Gastroesophageal sphincter (tissue), 3 donors: ENCODE results near the gene ZNG1C.
"Not testable (repeated sequence)": the region's sequence is repeated elsewhere in the genome, so short reads cannot be mapped to it uniquely, and the experiment has no call there.

Experiments used
- POLR2A ChIP-seq, 2 donors: fragments of 450-650 bp; IDR thresholded peaks; one replicate each; pipeline ENCODE4 v1.6.1; 2017; ENCODE audit warnings: antibody characterized with exemption in 2 of 2, mild to moderate bottlenecking in 2 of 2, moderate library complexity in 1 of 2
- POLR2AphosphoS5 ChIP-seq: sonication (generic); formaldehyde crosslinking; IDR thresholded peaks from one replicate; pipeline ENCODE4 v1.6.1; 2017; ENCODE audit warnings: antibody characterized with exemption
- TF ChIP-seq, protein P1 (sequence below), 4 experiments: fragments of 200-600 bp in 2 of 4; fragments of 450-650 bp in 2 of 4; sonication (generic) in 1 of 4; IDR thresholded peaks; one replicate each; pipeline ENCODE4 v1.5.1; 2017 to 2019; ENCODE audit warnings: antibody characterized with exemption in 4 of 4, mild to moderate bottlenecking in 2 of 4, moderate library complexity in 2 of 4

DNA sequence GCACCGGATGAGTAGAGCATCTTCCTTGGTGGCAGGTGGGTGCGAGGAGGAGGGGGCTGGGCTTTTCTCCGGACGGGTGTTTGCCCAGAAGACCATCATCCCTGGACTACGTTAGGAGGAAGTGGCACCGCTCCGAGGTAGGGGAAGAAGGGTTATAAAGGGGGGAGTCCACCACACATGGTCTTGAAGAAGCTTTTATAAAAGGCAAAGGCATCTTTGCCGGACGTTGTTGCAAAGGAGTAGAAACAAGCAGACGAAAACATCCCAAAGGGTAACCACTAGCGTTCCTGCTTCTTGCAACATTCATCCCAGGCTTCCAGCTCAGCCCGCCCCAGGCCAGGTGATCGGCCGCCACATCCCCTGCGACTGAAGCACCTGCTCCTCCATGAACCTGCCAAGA is 60.8 kb downstream of the ZNG1C start, which contains the start of gene FOXD4L3:
- TF ChIP-seq POLR2AphosphoS5; POLR2A (IDR thresholded peaks at IDR 0.05): not testable (repeated sequence)
- TF ChIP-seq, protein P1, sequence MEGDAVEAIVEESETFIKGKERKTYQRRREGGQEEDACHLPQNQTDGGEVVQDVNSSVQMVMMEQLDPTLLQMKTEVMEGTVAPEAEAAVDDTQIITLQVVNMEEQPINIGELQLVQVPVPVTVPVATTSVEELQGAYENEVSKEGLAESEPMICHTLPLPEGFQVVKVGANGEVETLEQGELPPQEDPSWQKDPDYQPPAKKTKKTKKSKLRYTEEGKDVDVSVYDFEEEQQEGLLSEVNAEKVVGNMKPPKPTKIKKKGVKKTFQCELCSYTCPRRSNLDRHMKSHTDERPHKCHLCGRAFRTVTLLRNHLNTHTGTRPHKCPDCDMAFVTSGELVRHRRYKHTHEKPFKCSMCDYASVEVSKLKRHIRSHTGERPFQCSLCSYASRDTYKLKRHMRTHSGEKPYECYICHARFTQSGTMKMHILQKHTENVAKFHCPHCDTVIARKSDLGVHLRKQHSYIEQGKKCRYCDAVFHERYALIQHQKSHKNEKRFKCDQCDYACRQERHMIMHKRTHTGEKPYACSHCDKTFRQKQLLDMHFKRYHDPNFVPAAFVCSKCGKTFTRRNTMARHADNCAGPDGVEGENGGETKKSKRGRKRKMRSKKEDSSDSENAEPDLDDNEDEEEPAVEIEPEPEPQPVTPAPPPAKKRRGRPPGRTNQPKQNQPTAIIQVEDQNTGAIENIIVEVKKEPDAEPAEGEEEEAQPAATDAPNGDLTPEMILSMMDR (IDR thresholded peaks at IDR 0.05) = not testable (repeated sequence)
